Gastrocnemius medialis (tissue), 4 donors: ENCODE measurements around the gene GRID2.

Source experiments
- CTCF ChIP-seq, 5 experiments: fragments of 450-650 bp in 3 of 5; fragments of 200-600 bp in 2 of 5; sonication (generic) in 2 of 5; IDR thresholded peaks in 4 of 5; conservative IDR thresholded peaks in 1 of 5; 1 replicate in 4 of 5; 2 replicates in 1 of 5; pipeline ENCODE4 v1.5.1; 2016 to 2019; ENCODE audit warnings: antibody characterized with exemption in 5 of 5, mild to moderate bottlenecking in 3 of 5, moderate library complexity in 3 of 5
- POLR2A ChIP-seq, 2 donors: fragments of 450-650 bp; IDR thresholded peaks; one replicate each; pipeline ENCODE4 v1.6.1; 2017; ENCODE audit warnings: antibody characterized with exemption in 2 of 2, mild to moderate bottlenecking in 2 of 2, moderate library complexity in 2 of 2

GRCh38 chr4:93187466-93187865 is 883.7 kb downstream of the GRID2 start:
- no peak for TF ChIP-seq POLR2A (IDR thresholded peaks at IDR 0.05)
- TF ChIP-seq CTCF (IDR thresholded peaks at IDR 0.05 in 4 of 5, conservative IDR thresholded peaks at IDR 0.05 in 1 of 5): no peak
